ENCODE data around the gene NQO1.

Gene NQO1

DNA sequence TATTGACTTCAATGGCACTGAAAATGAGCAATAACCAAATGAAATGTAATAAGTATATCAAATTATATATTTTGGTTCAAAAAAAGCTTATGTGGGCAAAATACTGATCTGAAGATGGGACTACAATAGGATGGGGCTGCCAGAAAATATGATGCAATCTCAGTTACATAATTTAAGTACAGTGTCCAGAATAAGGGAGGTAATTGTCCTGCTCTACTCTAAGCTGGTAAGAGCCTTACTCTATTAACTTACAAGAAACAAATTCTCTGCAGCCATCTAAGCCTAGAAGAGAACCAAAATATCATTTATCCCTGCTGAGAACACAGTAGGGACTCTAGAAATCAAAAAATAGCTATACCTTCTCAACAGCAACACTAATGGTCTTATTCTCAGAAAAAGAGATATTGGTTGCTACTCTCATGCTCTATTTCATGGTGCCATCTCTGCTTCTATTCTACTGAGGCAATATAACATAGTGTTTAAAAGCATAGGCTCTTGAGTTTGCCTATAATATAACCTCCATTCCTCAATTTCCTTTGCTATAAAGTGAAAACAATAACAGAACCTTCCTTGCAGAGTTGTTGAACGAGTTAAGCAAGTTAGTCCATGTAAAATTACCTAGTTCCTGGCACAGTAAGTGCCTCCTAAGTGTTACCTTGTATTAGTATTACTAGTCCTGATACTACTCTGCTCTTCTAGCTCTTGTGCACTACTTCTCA is 19.9 kb downstream of the NQO1 start:
- DNase-seq = no peak

DNA sequence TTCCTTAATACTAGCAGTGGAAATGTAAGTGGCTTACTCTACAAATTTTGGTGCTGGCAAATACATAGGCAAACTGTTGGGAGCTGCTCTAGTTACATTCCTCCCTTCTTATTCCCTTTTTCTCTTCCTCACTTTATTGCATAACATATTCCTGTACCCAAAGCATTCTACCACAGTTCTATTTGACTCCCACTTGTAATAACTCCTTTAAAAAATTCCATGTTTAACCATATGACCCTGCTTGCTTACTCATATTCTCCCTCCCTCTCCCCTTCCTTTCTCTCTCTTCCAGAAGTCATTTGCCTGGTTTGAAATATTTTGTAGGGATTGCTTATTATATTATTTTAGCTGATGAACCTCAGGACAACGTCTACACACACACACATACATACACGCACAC is 22.7 kb downstream of the NQO1 start:
- DNase-seq = no peak

DNA sequence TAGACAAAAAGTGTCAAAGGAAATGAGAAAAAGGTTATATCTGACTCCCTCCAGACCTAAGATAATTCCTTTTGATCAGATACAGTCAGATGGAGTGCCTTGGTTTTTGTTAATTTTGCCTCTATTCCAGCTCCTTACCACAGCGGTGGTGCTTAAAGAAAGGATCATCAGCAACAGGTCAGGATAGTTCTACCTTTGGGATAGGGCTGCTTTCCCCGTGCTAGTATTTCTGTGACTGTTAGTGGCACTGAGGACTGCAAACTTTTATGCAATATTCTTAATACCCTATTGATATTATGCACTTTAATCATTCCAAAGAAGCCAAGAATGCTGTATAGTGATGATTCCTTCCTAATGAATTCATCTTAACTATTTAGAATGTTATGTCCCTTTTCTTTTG is 24.5 kb downstream of the NQO1 start:
- no peak for DNase-seq

DNA sequence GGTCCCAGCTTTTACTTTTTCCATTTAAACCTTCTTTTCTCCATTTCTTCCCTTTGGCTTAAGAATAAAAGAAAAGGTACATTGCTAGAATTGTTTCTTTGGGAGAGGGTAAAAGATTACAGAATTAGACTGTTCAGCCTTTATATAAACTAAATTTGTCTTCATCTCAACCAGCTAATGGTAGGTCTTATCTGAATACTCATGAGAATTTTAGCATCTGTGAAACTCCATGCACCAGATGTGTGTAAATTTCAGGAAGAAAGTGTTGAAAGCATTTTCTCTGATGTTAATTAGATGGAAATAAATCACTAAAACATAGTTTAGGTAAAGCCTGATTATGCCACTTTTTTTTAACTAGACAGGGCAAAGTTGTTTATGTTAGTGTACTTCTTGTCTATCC is 24.9 kb downstream of the NQO1 start:
- DNase-seq = no peak

DNA sequence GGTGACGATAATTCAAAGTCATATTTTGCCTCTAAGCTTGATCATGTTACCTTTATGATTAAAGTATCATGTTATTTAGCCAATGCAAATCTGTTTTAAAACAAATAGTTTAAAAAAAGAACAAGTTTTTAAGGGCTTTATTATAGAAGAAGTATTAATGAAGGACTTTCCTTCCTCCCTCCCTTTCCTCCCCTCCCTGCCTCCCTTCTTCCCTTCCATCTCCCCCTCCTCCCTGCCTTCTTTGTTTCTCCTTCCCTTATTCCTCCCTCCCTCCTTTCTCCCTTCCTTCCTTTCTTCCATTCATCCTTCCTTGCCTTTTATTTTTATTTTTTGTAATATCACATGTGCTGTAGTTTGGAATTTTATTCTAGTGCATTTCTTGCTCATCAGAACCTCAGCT is 26.4 kb downstream of the NQO1 start:
- DNase-seq = no peak

DNA sequence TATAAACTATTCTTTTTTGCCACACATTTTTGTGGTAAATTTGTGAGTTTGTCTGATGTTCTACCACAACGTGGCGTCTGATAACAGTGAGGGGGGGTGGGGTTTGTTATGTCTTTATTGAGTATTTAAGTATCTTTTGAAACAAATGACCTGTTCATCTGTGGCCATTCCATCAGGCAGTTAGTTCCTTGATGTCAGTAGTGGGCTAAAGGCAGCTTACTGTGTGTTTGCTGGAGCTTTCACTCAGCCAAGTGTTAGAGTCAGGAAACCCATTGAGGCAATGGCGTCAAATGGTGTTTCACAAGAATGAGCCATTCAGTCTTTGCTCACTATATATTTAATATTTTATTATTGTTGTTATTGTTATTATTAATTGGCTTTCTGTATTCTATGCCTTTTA is 28.0 kb downstream of the NQO1 start:
- no peak for DNase-seq

DNA sequence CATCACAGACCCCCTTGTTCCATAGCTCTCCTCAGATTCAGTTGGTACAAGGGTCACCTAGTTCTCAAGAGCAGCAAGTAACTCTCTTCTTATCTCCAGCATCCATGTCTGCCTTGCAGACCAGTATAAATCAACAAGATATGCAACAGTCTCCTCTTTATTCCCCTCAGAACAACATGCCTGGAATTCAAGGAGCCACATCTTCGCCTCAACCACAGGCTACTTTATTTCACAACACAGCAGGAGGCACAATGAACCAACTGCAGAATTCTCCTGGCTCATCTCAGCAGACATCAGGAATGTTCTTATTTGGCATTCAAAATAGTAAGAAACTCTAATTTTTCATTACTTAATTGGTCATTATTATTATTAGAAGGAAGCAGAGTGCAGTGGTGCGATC is 32.4 kb downstream of the NQO1 start:
- DNase-seq = no peak

DNA sequence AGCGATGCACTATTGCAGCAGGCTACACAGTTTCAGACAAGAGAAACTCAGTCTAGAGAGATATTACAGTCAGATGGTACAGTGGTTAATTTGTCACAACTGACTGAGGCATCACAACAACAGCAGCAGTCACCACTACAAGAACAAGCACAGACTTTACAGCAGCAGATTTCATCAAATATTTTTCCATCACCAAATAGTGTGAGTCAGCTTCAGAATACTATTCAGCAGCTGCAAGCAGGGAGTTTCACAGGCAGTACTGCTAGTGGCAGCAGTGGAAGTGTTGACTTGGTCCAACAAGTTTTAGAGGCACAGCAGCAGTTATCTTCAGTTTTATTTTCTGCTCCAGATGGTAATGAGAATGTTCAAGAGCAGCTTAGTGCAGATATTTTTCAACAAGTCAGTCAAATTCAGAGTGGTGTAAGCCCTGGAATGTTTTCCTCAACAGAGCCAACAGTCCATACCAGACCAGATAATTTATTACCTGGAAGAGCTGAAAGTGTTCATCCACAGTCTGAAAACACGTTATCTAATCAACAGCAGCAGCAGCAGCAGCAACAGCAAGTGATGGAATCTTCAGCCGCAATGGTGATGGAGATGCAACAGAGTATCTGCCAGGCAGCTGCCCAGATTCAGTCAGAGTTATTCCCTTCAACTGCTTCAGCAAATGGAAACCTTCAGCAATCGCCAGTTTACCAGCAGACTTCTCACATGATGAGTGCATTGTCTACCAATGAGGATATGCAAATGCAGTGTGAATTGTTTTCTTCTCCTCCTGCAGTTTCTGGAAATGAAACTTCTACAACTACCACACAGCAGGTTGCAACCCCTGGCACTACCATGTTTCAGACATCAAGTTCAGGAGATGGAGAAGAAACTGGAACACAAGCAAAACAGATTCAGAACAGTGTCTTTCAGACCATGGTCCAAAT is 34.1 kb downstream of the NQO1 start:
- no peak for DNase-seq

DNA sequence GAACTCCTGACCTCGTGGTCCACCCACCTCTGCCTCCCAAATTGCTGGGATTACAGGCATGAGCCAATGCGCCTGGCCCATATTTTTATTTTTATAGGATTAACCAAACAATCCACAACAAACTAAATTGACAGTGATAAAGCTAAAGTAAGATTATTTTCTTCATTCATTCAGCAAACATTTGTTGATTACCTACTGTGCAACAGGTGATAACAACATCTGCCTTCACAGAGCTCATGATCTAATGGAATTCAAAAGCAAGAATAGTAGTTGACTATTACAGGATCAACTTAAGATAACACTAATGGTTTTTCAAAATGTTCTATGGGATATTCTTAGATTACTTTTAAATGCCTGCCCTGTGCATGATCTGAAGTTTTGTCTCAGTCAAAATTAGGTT is 37.8 kb downstream of the NQO1 start:
- no peak for DNase-seq

DNA sequence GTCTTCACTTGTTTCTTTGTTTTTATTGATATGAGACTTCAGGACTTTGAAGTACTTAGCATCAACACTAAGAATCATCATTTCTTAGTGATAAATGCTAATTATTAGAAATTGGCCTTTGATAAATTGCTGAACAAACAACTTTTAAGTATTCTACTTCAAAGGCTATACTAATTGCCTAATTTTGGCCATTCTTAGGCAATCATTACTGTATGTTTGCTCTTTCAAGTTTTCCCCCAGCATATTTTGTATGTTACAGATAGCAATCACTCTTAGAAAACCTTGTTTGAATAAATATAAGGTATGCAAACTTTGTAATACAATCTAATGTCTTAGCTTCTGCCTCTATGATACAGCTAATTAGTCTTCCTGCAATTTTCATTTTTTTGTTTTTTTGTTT is 46.0 kb downstream of the NQO1 start:
- no peak for DNase-seq

DNA sequence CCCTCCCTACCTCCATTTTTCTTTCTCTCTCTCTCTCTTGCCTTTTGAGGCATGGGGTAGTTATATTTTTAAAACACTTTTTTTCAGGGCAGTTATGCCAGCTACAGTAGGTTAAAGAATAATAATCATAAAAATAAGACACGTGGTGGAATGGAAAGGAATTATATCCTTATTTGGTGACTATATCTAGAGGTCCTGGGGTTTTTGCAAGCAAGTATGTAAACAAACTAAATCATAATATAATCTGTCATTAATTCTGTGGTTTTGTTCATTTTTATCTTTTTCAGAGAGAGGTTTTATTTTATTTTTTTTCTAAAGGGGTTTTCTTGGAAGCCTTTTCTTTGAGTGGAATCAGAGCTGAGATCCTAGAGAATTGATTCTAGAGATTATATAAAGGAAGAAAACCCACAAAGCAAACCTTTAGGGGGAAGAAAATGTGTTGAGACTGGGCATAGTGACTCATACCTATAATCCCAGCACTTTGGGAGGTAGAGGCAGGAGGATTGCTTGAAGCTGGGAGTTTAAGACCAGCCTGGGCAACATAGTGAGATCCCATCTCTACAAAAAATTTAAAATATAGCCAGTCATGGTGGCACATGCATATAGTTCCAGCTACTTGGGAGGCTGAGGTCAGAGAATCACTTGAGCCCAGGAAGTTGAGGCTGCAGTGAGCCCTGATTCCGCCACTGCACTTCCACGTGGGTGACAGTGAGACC is 53.2 kb downstream of the NQO1 start:
- no peak for DNase-seq

DNA sequence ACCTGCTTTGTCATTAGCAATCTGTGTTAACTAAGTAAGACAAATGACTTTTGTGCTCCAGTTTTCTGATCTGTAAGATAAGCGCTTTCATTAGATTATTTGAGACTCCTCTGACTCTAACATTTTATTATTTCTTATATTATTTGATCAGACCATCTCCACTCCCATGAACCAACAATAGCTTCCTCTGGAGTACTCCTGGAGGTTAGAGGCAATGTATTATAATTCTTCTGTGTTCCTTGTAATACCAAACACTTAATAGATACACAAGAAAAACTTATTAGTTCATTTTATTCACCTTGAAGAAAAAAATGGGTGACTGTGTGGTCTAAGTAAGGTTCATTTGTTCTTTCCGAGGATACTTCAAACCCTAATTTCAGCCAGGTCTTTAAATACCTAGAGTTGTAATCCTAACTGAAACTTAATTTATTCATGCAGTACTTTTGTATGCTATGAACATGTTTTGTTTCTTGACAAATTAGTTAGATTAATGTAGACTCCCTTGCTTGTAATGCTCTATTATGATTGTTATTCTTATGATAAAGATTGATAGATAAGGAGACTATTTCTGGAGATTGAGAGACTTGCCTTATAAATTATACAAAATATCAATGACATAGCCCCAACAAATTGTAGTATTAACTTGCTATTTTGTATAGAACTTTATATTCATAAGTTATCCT is 53.9 kb downstream of the NQO1 start:
- DNase-seq = no peak

DNA sequence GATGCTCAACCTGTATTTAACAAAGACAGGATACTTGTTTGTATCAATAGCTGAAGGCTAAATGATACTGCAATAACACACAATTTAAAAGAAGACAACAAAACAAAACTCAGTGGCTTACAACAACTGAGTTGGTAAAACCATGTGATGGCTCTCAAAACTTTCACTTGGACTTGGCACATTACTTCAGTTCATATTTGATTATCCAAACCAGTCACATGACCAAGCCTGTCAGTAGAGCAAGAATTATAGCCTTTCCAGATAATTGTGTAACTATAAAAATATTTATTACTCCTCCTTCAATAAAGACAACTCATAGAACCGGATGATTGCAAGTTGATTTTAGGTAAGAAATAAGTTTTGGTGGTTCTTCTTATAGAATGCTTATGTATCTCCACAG is 56.8 kb downstream of the NQO1 start:
- no peak for DNase-seq

DNA sequence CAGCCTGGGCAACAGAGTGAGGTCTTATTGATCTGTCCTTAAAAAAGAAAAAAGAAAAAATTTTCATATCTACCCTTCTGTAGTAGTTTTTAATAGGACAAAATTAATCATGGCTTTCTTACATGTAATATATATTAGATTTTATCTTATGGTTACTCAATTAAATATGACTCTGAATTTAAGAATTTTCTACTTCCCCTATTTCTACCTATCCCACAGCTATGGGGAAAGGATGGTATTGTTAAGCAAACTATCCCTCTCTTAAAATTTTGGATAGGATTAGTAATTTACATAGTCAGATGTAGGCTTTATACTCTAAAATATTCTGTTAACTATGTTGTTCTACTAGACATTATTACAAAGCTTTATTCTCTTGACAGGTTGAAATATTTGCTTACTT is 62.5 kb downstream of the NQO1 start:
- DNase-seq = no peak

DNA sequence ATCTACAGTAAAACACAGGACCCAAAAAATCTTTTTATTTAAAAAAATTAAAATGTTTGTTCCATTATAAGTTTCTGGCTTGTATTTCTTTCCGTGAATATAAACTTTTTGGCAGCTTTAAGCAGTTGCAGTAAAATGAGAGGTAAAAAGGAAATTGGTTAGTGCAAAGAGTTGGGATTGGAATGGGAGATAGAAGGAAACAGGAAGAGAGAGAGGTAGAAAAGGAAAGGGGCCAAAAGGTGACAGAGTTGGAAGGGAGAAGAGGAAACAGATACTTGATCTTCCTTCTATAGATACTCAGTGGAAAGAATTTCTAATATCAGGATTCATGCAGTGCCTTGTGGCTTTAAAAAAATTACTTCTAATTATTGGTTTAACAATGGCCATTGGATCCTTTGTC is 63.5 kb downstream of the NQO1 start:
- no peak for DNase-seq

DNA sequence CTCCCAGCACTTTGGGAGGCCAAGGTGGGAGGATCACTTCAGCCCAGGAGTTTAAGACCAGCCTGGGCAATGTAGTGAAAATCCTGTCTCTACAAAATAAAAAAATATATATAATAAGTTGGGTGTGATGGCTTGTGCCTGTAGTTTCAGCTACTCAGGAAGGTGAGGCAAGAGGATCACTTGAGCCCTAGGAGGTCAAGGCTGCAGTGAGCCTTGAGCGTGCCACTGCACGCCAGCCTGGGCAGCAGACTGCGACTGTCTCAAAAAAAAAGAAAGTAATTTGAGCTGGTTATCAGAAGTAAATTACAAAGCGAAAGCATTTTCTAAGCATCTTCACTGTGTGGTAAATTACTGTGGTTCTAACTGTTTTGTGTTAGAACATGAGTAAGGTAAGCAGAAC is 66.2 kb downstream of the NQO1 start:
- no peak for DNase-seq

All from RPMI8226 (cell line).